ENCODE results near the gene RBM39.
"Not testable (repeated sequence)": the region's sequence is repeated elsewhere in the genome, so short reads cannot be mapped to it uniquely, and the experiment has no call there.

The RBM39 gene

DNA sequence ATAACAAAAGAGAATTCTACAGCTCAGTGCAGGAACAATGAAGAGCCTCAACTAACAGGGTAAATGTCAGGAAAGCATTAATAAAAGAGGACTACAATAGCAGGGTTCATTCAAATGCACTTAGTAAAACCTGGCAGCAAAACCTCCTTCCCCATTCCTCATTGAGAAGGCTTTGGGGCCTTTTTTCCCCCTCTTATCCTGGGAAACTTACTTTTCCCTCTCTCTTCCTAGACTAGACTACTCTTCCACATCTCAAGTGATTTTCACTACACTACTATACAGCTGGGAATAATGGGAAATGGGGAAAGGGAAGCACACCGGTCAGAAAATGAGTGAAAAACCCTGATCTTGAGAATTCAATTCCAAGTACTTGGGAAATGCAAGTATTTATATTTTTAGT, 32.8 kb downstream of the RBM39 start:
- Histone ChIP-seq H2BK15ac (ENCODE audit: low read length) (no peak overlapping the region), H3K4me2 (ENCODE audit: insufficient read depth, low read length, poor library complexity, severe bottlenecking) (no peak overlapping the region), H2BK120ac (ENCODE audit: low read depth, low read length) (no peak overlapping the region), H3K23ac (ENCODE audit: low read depth, low read length, poor library complexity) (no peak overlapping the region), H3K4ac (ENCODE audit: low read length) (no peak overlapping the region), H3K27me3 (ENCODE audit: control insufficient read depth in 3 of 3, insufficient read depth in 3 of 3, low read depth in 1 of 3, low read length in 3 of 3) (no peaks in the 10 kb centered on the region), H2AFZ (ENCODE audit: low read length) (no peak overlapping the region), H3K36me3 (replicated peaks in 1 of 2; ENCODE audit: control insufficient read depth in 2 of 2, insufficient read depth in 2 of 2, low read length in 2 of 2) (peaks cover 26 to 100% of the 10 kb centered on the region in 2 donors), H3K4me1 (ENCODE audit: control insufficient read depth in 2 of 2, insufficient read depth in 1 of 2, low read depth in 1 of 2, low read length in 2 of 2) (peaks cover 0 to 12% of the 10 kb centered on the region in 2 donors), H2BK12ac (ENCODE audit: low read length) (no peak overlapping the region), H4K8ac (ENCODE audit: low read depth, low read length) (no peak overlapping the region), H2AK5ac (ENCODE audit: low read depth, low read length) (no peak overlapping the region), H3K9me3 (replicated peaks in 1 of 2; ENCODE audit: control insufficient read depth in 2 of 2, insufficient read depth in 1 of 2, low read depth in 1 of 2, low read length in 2 of 2) (no peaks in the 10 kb centered on the region), H3K4me3 (ENCODE audit: low read length in 2 of 2) (no peak overlapping the region), H3K18ac (ENCODE audit: low read length) (no peak overlapping the region), H3K79me1 (ENCODE audit: low read depth, low read length) (no peaks in the 10 kb centered on the region), H3K14ac (ENCODE audit: low read length) (no peak overlapping the region), H3K9ac (ENCODE audit: low read depth, low read length, poor library complexity) (no peak overlapping the region), H4K91ac (ENCODE audit: low read depth, low read length, poor library complexity) (no peak overlapping the region), H3K27ac (replicated peaks; ENCODE audit: low read length) (no peak overlapping the region), H2BK5ac (ENCODE audit: low read length) (no peak overlapping the region)
- DNase-seq (ENCODE audit: low spot score), result no peak
- WGBS, 2 donors (ENCODE audit: extremely low coverage in 2 of 2, insufficient read length in 2 of 2, insufficient replicate concordance in 1 of 2), result no CpG with 5 or more reads among the region's 1 CpG

DNA sequence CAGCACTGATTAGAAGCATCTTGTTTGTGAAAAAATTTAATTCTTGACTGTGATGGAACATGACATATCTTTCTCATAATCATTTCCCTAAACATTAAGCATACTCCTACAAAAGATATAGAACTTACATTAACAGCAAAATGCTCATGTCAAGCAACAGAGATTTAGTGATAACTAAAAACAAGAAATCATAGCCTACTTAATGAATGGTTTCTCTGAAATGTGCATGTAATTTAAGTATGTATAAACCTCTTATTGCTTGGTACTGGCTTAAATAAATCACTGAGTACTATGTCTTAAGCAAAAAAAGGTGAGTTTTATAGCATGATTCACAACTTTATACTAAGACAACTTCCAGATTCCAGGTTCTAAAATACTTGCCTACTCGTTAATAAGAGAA, 33.6 kb downstream of the RBM39 start:
- Histone ChIP-seq H3K14ac (ENCODE audit: low read length) (no peak overlapping the region), H2BK12ac (ENCODE audit: low read length) (no peak overlapping the region), H3K4ac (ENCODE audit: low read length) (no peak overlapping the region), H4K91ac (ENCODE audit: low read depth, low read length, poor library complexity) (no peak overlapping the region), H3K27me3 (ENCODE audit: control insufficient read depth in 3 of 3, insufficient read depth in 3 of 3, low read depth in 1 of 3, low read length in 3 of 3) (no peaks in the 10 kb centered on the region), H2BK15ac (ENCODE audit: low read length) (no peak overlapping the region), H3K4me2 (ENCODE audit: insufficient read depth, low read length, poor library complexity, severe bottlenecking) (no peak overlapping the region), H2BK5ac (ENCODE audit: low read length) (no peak overlapping the region), H3K36me3 (replicated peaks in 1 of 2; ENCODE audit: control insufficient read depth in 2 of 2, insufficient read depth in 2 of 2, low read length in 2 of 2) (peaks cover 22 to 100% of the 10 kb centered on the region in 2 donors), H3K23ac (ENCODE audit: low read depth, low read length, poor library complexity) (no peak overlapping the region), H3K18ac (ENCODE audit: low read length) (no peak overlapping the region), H2AK5ac (ENCODE audit: low read depth, low read length) (no peak overlapping the region), H4K8ac (ENCODE audit: low read depth, low read length) (no peak overlapping the region), H3K4me3 (ENCODE audit: low read length in 2 of 2) (no peak overlapping the region), H3K79me1 (ENCODE audit: low read depth, low read length) (no peaks in the 10 kb centered on the region), H3K9me3 (replicated peaks in 1 of 2; ENCODE audit: control insufficient read depth in 2 of 2, insufficient read depth in 1 of 2, low read depth in 1 of 2, low read length in 2 of 2) (no peaks in the 10 kb centered on the region), H3K9ac (ENCODE audit: low read depth, low read length, poor library complexity) (no peak overlapping the region), H3K4me1 (ENCODE audit: control insufficient read depth in 2 of 2, insufficient read depth in 1 of 2, low read depth in 1 of 2, low read length in 2 of 2) (peaks cover 0 to 12% of the 10 kb centered on the region in 2 donors), H2AFZ (ENCODE audit: low read length) (no peak overlapping the region), H3K27ac (replicated peaks; ENCODE audit: low read length) (no peak overlapping the region), H2BK120ac (ENCODE audit: low read depth, low read length) (no peak overlapping the region)
- DNase-seq (ENCODE audit: low spot score), result no peak
- no CpG with 5 or more reads among the region's 1 CpG for WGBS, 2 donors (ENCODE audit: extremely low coverage in 2 of 2, insufficient read length in 2 of 2, insufficient replicate concordance in 1 of 2)

DNA sequence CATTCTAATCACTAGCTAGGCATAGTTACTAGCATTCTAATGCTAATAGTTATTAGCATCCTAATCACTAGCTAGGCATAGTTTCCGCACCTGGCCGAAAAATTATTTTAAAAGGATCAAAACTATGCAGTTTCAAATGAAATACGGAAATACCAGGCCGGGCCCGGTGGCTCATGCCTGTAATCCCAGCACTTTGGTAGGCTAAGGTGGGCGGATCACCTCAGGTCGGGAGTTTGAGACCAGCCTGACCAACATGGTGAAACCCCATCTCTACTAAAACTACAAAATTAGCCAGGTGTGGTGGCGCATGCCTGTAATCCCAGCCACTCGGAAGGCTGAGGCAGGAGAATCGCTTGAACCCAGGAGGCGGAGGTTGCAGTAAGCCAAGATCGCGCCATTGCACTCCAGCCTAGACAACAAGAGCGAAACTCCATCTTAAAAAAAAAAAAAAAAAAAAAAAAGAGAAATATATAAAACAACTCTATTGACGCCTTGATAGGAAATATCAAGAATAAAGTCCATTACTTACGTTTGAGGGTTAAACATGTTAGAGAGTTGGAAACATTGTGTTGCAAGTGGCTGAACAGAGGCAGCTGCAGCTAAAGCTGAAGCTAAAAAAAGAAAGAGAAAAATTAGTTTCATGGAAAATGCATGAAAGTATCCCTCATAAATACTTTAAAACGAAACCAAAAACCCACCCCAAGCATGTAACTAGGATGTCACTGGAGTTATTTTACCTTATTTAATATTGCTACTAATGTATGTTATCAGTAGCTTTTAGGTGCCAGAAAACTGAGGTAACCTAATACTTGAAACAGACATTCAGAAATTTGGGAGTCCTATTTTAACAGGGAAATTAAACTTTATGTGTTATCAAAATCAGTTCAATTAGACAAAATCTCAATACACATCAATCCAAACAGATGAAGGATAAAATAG, 35.2 kb downstream of the RBM39 start:
- not testable (repeated sequence) for H3K27me3 ChIP-seq (ENCODE audit: control insufficient read depth in 3 of 3, insufficient read depth in 3 of 3, low read depth in 1 of 3, low read length in 3 of 3); H3K9me3 ChIP-seq (replicated peaks in 1 of 2; ENCODE audit: control insufficient read depth in 2 of 2, insufficient read depth in 1 of 2, low read depth in 1 of 2, low read length in 2 of 2); H3K79me1 ChIP-seq (ENCODE audit: low read depth, low read length); H2AFZ ChIP-seq (ENCODE audit: low read length); H3K27ac ChIP-seq (replicated peaks; ENCODE audit: low read length); H3K4me2 ChIP-seq (ENCODE audit: insufficient read depth, low read length, poor library complexity, severe bottlenecking); H2AK5ac ChIP-seq (ENCODE audit: low read depth, low read length); H2BK120ac ChIP-seq (ENCODE audit: low read depth, low read length); H3K4ac ChIP-seq (ENCODE audit: low read length); H3K9ac ChIP-seq (ENCODE audit: low read depth, low read length, poor library complexity); H4K8ac ChIP-seq (ENCODE audit: low read depth, low read length); H2BK5ac ChIP-seq (ENCODE audit: low read length); H2BK15ac ChIP-seq (ENCODE audit: low read length); H3K18ac ChIP-seq (ENCODE audit: low read length); H3K23ac ChIP-seq (ENCODE audit: low read depth, low read length, poor library complexity); H2BK12ac ChIP-seq (ENCODE audit: low read length); H4K91ac ChIP-seq (ENCODE audit: low read depth, low read length, poor library complexity); DNase-seq (ENCODE audit: low spot score); H3K14ac ChIP-seq (ENCODE audit: low read length); H3K4me3 ChIP-seq (ENCODE audit: low read length in 2 of 2)
- peaks cover 17 to 100% of the 10 kb centered on the region in 2 donors for H3K36me3 ChIP-seq (replicated peaks in 1 of 2; ENCODE audit: control insufficient read depth in 2 of 2, insufficient read depth in 2 of 2, low read length in 2 of 2)
- no CpG with 5 or more reads among the region's 17 CpGs for whole genome bisulfite sequencing, 2 donors (ENCODE audit: extremely low coverage in 2 of 2, insufficient read length in 2 of 2, insufficient replicate concordance in 1 of 2)
- H3K4me1 ChIP-seq (ENCODE audit: control insufficient read depth in 2 of 2, insufficient read depth in 1 of 2, low read depth in 1 of 2, low read length in 2 of 2), result peaks cover 0 to 12% of the 10 kb centered on the region in 2 donors

DNA sequence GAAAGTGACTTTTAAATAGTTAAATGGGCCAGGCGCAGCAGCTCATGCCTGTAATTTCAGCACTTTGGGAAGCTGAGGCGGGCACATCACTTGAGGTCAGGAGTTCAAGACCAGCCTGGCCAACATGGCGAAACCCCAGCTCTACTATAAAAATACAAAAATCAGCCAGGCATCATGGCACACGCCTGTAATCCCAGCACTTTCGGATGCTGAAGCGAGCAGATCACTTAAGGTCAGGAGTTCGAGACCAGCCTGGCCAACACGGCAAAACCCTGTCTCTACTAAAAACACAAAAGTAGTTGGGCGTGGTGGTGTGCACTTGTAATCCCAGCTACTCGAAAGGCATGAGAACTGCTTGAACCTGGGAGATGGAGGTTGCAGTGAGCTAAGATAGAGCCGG, 36.2 kb downstream of the RBM39 start:
- H2BK15ac ChIP-seq (ENCODE audit: low read length); H2AFZ ChIP-seq (ENCODE audit: low read length); H3K4me3 ChIP-seq (ENCODE audit: low read length in 2 of 2); H3K18ac ChIP-seq (ENCODE audit: low read length); H3K14ac ChIP-seq (ENCODE audit: low read length); H3K79me1 ChIP-seq (ENCODE audit: low read depth, low read length); H3K27me3 ChIP-seq (ENCODE audit: control insufficient read depth in 3 of 3, insufficient read depth in 3 of 3, low read depth in 1 of 3, low read length in 3 of 3); H3K27ac ChIP-seq (replicated peaks; ENCODE audit: low read length); H2BK120ac ChIP-seq (ENCODE audit: low read depth, low read length); H3K4me2 ChIP-seq (ENCODE audit: insufficient read depth, low read length, poor library complexity, severe bottlenecking); H3K9me3 ChIP-seq (replicated peaks in 1 of 2; ENCODE audit: control insufficient read depth in 2 of 2, insufficient read depth in 1 of 2, low read depth in 1 of 2, low read length in 2 of 2); H4K91ac ChIP-seq (ENCODE audit: low read depth, low read length, poor library complexity); H3K23ac ChIP-seq (ENCODE audit: low read depth, low read length, poor library complexity); H3K9ac ChIP-seq (ENCODE audit: low read depth, low read length, poor library complexity); H4K8ac ChIP-seq (ENCODE audit: low read depth, low read length); H3K4ac ChIP-seq (ENCODE audit: low read length); H2AK5ac ChIP-seq (ENCODE audit: low read depth, low read length); H2BK12ac ChIP-seq (ENCODE audit: low read length); H2BK5ac ChIP-seq (ENCODE audit: low read length); DNase-seq (ENCODE audit: low spot score): not testable (repeated sequence)
- H3K36me3 ChIP-seq (replicated peaks in 1 of 2; ENCODE audit: control insufficient read depth in 2 of 2, insufficient read depth in 2 of 2, low read length in 2 of 2), result peaks cover 17 to 99% of the 10 kb centered on the region in 2 donors
- H3K4me1 ChIP-seq (ENCODE audit: control insufficient read depth in 2 of 2, insufficient read depth in 1 of 2, low read depth in 1 of 2, low read length in 2 of 2), result peaks cover 0 to 12% of the 10 kb centered on the region in 2 donors
- WGBS, 2 donors (ENCODE audit: extremely low coverage in 2 of 2, insufficient read length in 2 of 2, insufficient replicate concordance in 1 of 2), result no CpG with 5 or more reads among the region's 11 CpGs
